Karpas-422 (cell line): ENCODE measurements around the gene SERPINB6. TPM values are rescaled to one million over a fixed set of nuclear protein-coding genes. Genes with fewer than 3 reads are reported as not detected.
A peak's percentile ranks its signal among the peaks of the same experiment; 100 is the strongest.

Experiments used
- DNase-seq: peaks from one replicate; pipeline ENCODE4 v3.0.0-alpha.2; 2015
- H2AFZ ChIP-seq: fragments of 200-600 bp; sonication (generic); 2 replicates; pipeline ENCODE4 v1.6.1; 2014; ENCODE audit warnings: antibody characterized with exemption, low read length, mixed read lengths
- H3K27ac ChIP-seq: fragments of 200-600 bp; sonication (generic); 2 replicates; pipeline ENCODE4 v1.5.1; 2014; ENCODE audit warnings: mild to moderate bottlenecking, low read length, moderate library complexity
- H3K27me3 ChIP-seq: fragments of 200-600 bp; sonication (generic); 2 replicates; pipeline ENCODE4 v1.6.1; 2014; ENCODE audit warnings: low read length, mixed read lengths
- H3K36me3 ChIP-seq: fragments of 200-600 bp; sonication (generic); 2 replicates; pipeline ENCODE4 v1.6.1; 2014; ENCODE audit warnings: low read length, mixed read lengths; ENCODE audit not compliant: insufficient read depth
- H3K4me1 ChIP-seq: fragments of 200-600 bp; sonication (generic); 2 replicates; pipeline ENCODE4 v1.6.1; 2014; ENCODE audit warnings: mild to moderate bottlenecking, low read length, mixed read lengths
- H3K4me2 ChIP-seq: fragments of 200-600 bp; sonication (generic); 2 replicates; pipeline ENCODE4 v1.6.1; 2014; ENCODE audit warnings: low read length, low read depth, mild to moderate bottlenecking; ENCODE audit not compliant: poor library complexity, severe bottlenecking
- H3K4me3 ChIP-seq: fragments of 200-600 bp; sonication (generic); 2 replicates; pipeline ENCODE4 v1.5.1; 2014; ENCODE audit warnings: mild to moderate bottlenecking, antibody characterized with exemption, low read length, mixed read lengths
- H3K79me2 ChIP-seq: fragments of 200-600 bp; sonication (generic); 2 replicates; pipeline ENCODE4 v1.6.1; 2014; ENCODE audit warnings: mild to moderate bottlenecking, low read length, mixed read lengths
- H3K9ac ChIP-seq: fragments of 200-600 bp; sonication (generic); 2 replicates; pipeline ENCODE4 v1.6.0; 2014; ENCODE audit warnings: low read length
- H3K9me2 ChIP-seq: fragments of 200-600 bp; sonication (generic), shearing (Covaris generic); replicated peaks from 2 replicates; pipeline ENCODE4 v1.6.0; 2014; ENCODE audit warnings: mild to moderate bottlenecking, low read length, moderate library complexity; ENCODE audit not compliant: insufficient read depth
- H3K9me3 ChIP-seq: fragments of 300-700, 200-600 bp; sonication (generic); 2 replicates; pipeline ENCODE4 v1.6.1; 2014; ENCODE audit warnings: low read length, mixed read lengths
- H4K20me1 ChIP-seq: fragments of 200-600 bp; sonication (generic); 2 replicates; pipeline ENCODE4 v1.6.1; 2014; ENCODE audit warnings: mild to moderate bottlenecking, antibody characterized with exemption, low read length, low read depth; ENCODE audit not compliant: insufficient read depth
- total RNA-seq: library from RNA; depleted of rRNA; stranded (reverse); fragments of >200 nt; shearing (Covaris generic); gene quantifications from 2 replicates; pipeline ENCODE4 v1.2.3, GENCODE V29; 2014; ENCODE audit warnings: low replicate concordance; rRNA removed

Gene SERPINB6
- total RNA-seq, 1 experiment from 2014 or later, result not detected

GRCh38 chr6:2899596-2899995 lies 71.8 kb downstream of the SERPINB6 start:
- DNase-seq, result no peak
- peaks cover 53% of the 10 kb centered on the region for H3K4me1 ChIP-seq
- no peak overlapping the region for H2AFZ ChIP-seq
- peaks cover 62% of the 10 kb centered on the region for H3K79me2 ChIP-seq
- peaks cover 55% of the 10 kb centered on the region for H3K36me3 ChIP-seq
- H4K20me1 ChIP-seq, result peaks cover 15% of the 10 kb centered on the region; the same call in 1 of the 2 replicates
- no peaks in the 10 kb centered on the region for H3K9me2 ChIP-seq
- H3K9me3 ChIP-seq, result no peaks in the 10 kb centered on the region
- no peaks in the 10 kb centered on the region for H3K27me3 ChIP-seq
- peak overlapping the region; percentile 89; the same call in 1 of the 2 replicates for H3K4me3 ChIP-seq
- no peak overlapping the region for H3K9ac ChIP-seq
- H3K27ac ChIP-seq, result peak overlapping the region; percentile 78
- peak overlapping the region; percentile 82 for H3K4me2 ChIP-seq

Other genes with a start within 250 kb of the SERPINB6 start
- gene MYLK4, start 220.6 kb downstream of the SERPINB6 start, total RNA-seq, result 0.07 and 0.78 TPM in 2 replicates
- gene WRNIP1, start 206.2 kb downstream of the SERPINB6 start, total RNA-seq, result 47.9 and 80.2 TPM in 2 replicates
- 0.22 TPM in 1 of 2 replicates, not detected in the other for gene SERPINB1, start 129.7 kb downstream of the SERPINB6 start, total RNA-seq
- 55.6 and 107 TPM in 2 replicates for gene SERPINB9, start 68.3 kb downstream of the SERPINB6 start, total RNA-seq
- 5.5 and 9.1 TPM in 2 replicates for gene NQO2, start 28.3 kb upstream of the SERPINB6 start, total RNA-seq
- gene RIPK1, start 96.9 kb upstream of the SERPINB6 start, total RNA-seq, result 9.6 and 12.3 TPM in 2 replicates
- 9.3 and 14.6 TPM in 2 replicates for gene BPHL, start 147.1 kb upstream of the SERPINB6 start, total RNA-seq
- 0.51 TPM in 1 of 2 replicates, not detected in the other for gene TUBB2A, start 186.0 kb upstream of the SERPINB6 start, total RNA-seq